Glutamatergic neuron (in vitro differentiated cells): ENCODE results near the gene VPS29. TPM values are rescaled to one million over a fixed set of nuclear protein-coding genes. Genes with fewer than 3 reads are reported as not detected.

Experiments
- DNase-seq: peaks from one replicate; pipeline ENCODE4 v3.0.0; 2022
- H3K27ac Mint-ChIP-seq: one replicate; pipeline ENCODE4 v1.8.0; 2020; ENCODE audit warnings: mild to moderate bottlenecking, mixed read lengths, inconsistent platforms; ENCODE audit not compliant: unreplicated experiment
- H3K27me3 Mint-ChIP-seq: one replicate; pipeline ENCODE4 v1.8.0; 2020; ENCODE audit warnings: mild to moderate bottlenecking, moderate library complexity, mixed read lengths, inconsistent platforms; ENCODE audit not compliant: unreplicated experiment
- H3K36me3 Mint-ChIP-seq: one replicate; pipeline ENCODE4 v1.8.0; 2020; ENCODE audit warnings: mild to moderate bottlenecking, mixed read lengths, inconsistent platforms; ENCODE audit not compliant: unreplicated experiment
- H3K4me1 Mint-ChIP-seq: one replicate; pipeline ENCODE4 v1.8.0; 2020; ENCODE audit warnings: mild to moderate bottlenecking, low read depth, mixed read lengths, inconsistent platforms; ENCODE audit not compliant: unreplicated experiment
- H3K4me3 Mint-ChIP-seq: one replicate; pipeline ENCODE4 v1.8.0; 2020; ENCODE audit warnings: mild to moderate bottlenecking, mixed read lengths, inconsistent platforms; ENCODE audit not compliant: unreplicated experiment
- H3K9me3 Mint-ChIP-seq: one replicate; pipeline ENCODE4 v1.8.0; 2020; ENCODE audit warnings: mild to moderate bottlenecking, moderate library complexity, mixed read lengths, inconsistent platforms; ENCODE audit not compliant: unreplicated experiment
- CTCF ChIP-seq: fragments of 200-600 bp; sonication (generic); IDR thresholded peaks from one replicate; pipeline ENCODE4 v1.5.0; 2021; ENCODE audit not compliant: partially characterized antibody, unreplicated experiment
- total RNA-seq: library from RNA; stranded (reverse); fragmentation: NEBNext Ultra II Directional; extraction: Animal tissue kit (Norgen Biotek cat#: 25700); gene quantifications from one replicate; pipeline ENCODE4 v1.2.1, GENCODE V29; 2021; ENCODE audit not compliant: unreplicated experiment

Gene VPS29
- total RNA-seq, 1 donor from 2014 or later = 94.6 TPM

- Mint-ChIP-seq H3K27ac (peak within 1 kb of the TSS; percentile 98), H3K27me3 (no peaks in the 10 kb centered on the region), H3K36me3 (no peaks in the 10 kb centered on the region), H3K9me3 (peaks cover 7% of the 10 kb centered on the region), H3K4me1 (peaks cover 3% of the 10 kb centered on the region), H3K4me3 (peak within 1 kb of the TSS; percentile 99)
- peak; percentile 96 for DNase-seq
- peak; percentile 56 for TF ChIP-seq CTCF
Measured at GRCh38 chr12:110449799-110450497, 52.0 kb downstream of the VPS29 start, which contains the start of gene ARPC3. Gene ARPC3, minus strand, starts transcription at chr12:110450337. Its CDS starts 77 bp downstream, at chr12:110450260.

- H3K36me3 Mint-ChIP-seq = no peaks in the 10 kb centered on the region
- DNase-seq = no peak
- no peaks in the 10 kb centered on the region for H3K9me3 Mint-ChIP-seq
- no peak overlapping the region for H3K27ac Mint-ChIP-seq
- H3K27me3 Mint-ChIP-seq = no peaks in the 10 kb centered on the region
- peaks cover 3% of the 10 kb centered on the region for H3K4me1 Mint-ChIP-seq
- no peak for TF ChIP-seq CTCF
- H3K4me3 Mint-ChIP-seq = no peak overlapping the region
Measured at GRCh38 chr12:110444455-110444854, 57.5 kb downstream of the VPS29 start.

Other genes with a start within 250 kb of the VPS29 start
- gene ATP2A2, start 220.9 kb downstream of the VPS29 start, total RNA-seq = 269 TPM
- 93.7 TPM for gene ANAPC7, start 98.4 kb downstream of the VPS29 start, total RNA-seq
- gene ARPC3, start 51.8 kb downstream of the VPS29 start, total RNA-seq = 190 TPM
- gene GPN3, start 33.9 kb downstream of the VPS29 start, total RNA-seq = 17.5 TPM
- gene FAM216A, start 33.3 kb downstream of the VPS29 start, total RNA-seq = 21.7 TPM
- gene RAD9B, start 220 bp upstream of the VPS29 start, total RNA-seq = 0.49 TPM
- 11.4 TPM for gene PPTC7, start 81.2 kb upstream of the VPS29 start, total RNA-seq
- 21.8 TPM for gene TCTN1, start 112.0 kb upstream of the VPS29 start, total RNA-seq
- gene HVCN1, start 187.0 kb upstream of the VPS29 start, total RNA-seq = 0.71 TPM
- gene PPP1CC, start 240.8 kb upstream of the VPS29 start, total RNA-seq = 137 TPM